Measurements from ENCODE around the gene ERO1A.
"Not testable (repeated sequence)": the region's sequence is repeated elsewhere in the genome, so short reads cannot be mapped to it uniquely, and the experiment has no call there.

ERO1A gene, protein sequence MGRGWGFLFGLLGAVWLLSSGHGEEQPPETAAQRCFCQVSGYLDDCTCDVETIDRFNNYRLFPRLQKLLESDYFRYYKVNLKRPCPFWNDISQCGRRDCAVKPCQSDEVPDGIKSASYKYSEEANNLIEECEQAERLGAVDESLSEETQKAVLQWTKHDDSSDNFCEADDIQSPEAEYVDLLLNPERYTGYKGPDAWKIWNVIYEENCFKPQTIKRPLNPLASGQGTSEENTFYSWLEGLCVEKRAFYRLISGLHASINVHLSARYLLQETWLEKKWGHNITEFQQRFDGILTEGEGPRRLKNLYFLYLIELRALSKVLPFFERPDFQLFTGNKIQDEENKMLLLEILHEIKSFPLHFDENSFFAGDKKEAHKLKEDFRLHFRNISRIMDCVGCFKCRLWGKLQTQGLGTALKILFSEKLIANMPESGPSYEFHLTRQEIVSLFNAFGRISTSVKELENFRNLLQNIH

DNA sequence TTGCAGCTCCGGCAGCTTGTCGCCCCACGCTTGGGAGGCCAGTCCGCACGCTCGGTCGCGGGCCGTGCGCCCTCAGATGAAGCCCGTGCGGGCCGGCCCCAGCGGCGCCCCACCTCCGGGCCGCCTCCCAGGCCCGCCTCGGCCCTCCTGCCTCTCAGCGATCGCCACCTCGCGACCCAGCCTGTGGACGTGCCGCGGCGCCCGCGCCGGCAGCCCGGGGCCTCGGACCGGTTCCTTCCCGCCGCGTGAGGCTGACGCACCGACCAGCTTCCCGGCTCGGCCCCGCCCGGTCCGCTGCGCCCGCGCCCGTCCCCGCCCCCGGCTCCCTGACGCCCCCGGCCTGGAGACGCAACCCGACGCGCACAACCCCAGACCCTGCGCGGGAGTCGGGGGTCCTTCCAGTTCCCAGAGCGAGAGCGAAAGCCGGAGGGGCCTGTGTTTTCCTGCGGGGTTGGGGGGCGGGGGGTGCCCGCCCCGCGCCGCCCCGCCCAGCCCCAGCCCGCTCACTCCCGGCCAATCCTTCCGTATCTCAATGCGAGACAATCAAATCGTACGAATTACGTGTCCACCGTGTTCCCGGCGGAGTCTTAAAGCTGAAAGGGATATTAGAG lies at the start of gene ERO1A:
TSS of gene ERO1A (minus strand) at position 78 of the 611 bp plus-strand sequence. CDS start at position 1, 77 bp downstream.
- DNase-seq = peak; percentile 66 to 70

DNA sequence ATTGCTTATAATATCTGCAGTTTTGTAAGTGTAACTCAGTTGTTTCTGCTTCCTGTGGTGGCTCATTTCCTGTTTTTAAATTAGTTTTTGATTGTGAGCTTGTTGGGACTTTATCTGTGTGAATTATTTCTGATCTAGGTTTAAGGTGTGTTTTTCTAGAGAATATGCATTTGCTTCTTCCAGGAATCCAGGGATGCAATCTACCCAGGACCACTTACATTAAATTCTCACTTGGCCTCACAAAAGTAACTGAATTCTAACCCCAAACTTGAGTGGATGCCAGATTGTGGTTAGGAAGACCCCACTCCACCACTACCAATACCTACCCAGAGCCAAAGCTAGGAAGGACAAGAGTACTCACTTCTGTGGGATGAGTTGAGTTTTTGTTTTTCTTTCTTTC lies 46.5 kb upstream of the ERO1A start:
- peak in 1 of 2 donors; percentile 72 for DNase-seq

GRCh38 chr14:52740751-52741150 lies 45.4 kb upstream of the ERO1A start:
- no peak for DNase-seq

DNA sequence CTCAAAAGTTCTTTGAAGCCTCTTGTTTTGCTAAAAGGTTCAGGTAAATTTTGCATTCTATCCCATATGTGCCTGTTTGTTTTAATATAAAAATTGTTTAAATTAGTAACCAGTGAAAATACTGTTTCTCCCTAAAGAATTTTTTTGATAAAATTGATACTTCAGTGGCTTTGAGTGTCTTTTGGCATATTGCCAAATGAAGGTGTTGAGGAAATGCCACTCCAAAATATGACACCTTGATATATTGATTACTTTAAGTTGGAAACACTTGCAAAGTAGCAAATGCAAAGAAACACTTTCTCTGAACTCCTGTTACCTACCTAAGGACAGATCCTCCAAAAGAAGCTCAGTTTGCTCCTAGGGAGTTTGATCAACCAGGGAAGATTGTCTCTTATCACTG lies 43.1 kb upstream of the ERO1A start:
- peak in 1 of 2 donors; percentile 22 for DNase-seq

DNA sequence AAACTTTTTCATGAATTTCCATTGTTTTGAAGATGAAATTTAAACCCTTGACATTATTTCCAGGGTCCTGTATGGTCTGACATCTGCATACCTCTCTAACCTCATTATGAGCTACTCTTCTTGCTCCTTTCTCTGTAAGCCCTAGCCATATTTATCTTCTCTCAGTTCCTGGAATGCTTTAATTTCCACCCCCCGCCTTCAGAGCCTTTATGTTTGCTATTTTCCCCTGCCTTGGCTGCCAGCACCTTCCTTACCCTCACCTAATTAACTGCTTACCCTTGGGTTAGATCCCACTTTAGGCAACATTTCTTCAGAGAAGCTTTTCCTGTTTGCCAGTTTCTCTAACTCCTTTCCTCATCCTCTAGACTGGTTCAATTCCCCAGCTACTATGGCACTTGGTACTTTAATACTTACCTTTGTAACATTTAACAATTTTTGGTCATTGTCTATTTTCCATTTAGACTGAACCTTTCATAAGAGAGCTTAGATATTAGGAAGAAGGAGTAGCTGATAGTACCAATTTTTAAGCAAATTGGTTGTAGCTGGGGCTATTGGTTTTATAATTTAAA lies 40.6 kb upstream of the ERO1A start:
- DNase-seq = no peak

DNA sequence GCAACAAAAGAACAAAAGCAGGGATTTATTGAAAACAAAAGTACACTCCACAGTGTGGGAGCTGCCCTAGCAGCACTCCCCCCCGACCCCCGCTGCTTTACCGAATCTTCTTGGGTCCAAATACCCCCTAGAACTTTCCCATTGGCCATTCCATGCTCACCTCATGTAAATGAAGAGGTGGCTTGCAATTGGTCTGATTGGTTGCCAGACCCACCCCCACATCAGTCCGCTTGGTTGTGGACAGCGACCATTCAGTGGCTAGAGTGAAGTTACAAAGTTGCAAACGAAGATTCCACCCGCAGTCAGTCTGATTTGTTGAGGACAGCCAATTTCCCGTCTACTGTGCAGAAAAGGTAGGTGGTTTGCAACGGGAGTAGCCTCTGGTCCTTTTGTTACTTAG lies 38.5 kb upstream of the ERO1A start:
- DNase-seq = no peak

- no peak for DNase-seq
Observed at GRCh38 chr14:52730709-52731111, 35.4 kb upstream of the ERO1A start.

DNA sequence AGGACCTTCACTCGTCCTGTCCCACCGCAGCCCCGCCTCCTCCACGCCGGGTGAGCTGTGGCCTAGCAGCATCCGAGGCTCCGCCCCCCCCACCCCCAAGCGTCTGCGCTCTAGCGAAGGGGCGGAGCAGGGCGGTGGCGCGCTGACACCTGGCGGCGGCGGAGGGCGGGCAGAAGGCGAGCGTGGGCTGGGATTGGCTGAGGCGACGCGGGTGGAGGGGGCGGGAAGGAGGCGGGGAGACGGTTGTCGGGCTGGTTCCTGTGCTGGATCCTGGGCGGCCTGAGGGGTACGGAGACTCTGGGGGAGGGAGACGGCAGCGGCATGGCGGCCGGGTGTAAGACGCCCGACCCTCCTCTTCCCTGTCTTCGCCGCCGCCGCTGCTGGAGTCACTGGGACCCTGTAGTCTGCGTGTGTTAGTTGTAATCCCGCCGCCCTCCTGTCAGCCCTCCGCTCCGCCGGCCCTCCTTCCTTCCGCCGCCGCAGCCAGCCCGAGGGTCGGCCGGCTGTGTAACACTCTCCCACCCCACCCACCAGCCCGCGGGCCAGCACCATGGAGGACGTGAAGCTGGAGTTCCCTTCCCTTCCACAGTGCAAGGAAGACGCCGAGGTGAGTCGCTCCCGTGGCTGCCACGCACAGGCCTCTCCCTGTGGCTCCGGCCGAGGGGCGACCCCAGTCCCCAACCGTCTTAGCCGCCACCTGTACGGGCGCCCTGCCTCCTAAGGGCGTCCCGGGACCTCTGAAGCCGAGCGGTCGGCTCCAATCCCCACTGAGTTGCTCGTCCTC lies 34.8 kb upstream of the ERO1A start, which contains the start of gene STYX:
TSS of gene STYX (plus strand) at position 242 of the 784 bp plus-strand sequence. CDS start at position 551, 309 bp downstream.
- DNase-seq = peak; percentile 96 to 98

DNA sequence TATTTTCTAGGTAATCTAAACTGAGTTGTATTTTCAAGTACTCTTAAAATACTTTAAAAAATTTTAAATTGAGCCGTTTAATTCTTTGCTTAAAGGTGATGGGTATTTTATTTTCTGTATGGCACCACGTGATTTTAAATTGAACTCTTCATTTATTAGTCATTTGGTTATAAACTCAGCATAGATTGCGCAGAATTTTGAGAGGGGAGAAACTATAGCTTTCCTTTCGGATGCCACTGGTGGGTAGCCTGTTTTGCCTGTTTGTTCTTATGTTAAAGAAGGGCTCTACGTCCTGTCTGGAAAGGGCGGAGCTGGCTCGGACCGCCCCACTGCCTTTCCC lies 34.2 kb upstream of the ERO1A start:
- DNase-seq = no peak

DNA sequence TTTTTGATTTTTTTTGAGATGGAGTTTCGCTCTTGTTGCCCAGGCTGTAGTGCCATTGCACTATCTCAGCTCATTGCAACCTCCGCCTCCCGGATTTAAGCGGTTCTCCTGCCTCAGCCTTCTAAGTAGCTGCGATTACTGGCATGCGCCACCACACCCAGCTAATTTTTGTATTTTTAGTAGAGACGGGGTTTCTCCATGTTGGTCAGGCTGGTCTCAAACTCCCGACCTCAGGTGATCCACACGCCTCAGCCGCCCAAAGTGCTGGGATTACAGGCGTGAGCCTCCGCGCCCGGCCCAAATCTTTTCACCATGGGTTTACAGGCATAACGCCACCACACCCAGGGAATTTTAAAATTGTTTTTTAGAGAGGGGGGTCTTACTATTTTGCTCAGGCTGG lies 33.7 kb upstream of the ERO1A start:
- DNase-seq = not testable (repeated sequence)

GRCh38 chr14:52727509-52727908 lies 32.2 kb upstream of the ERO1A start:
- DNase-seq = not testable (repeated sequence)

DNA sequence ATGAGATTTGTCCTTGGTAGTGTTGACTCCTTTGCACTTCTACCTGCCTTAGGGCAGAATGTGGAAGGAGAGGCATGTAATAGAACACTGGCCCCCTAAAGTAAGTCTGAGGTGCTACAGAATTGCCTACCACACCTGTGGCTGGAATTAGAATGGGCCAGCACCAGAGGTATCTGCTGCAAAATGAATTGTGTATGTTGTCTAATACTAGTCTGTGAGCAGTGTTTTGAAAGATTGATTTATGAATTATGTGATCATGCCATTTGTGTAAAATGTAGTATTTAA lies 28.9 kb upstream of the ERO1A start:
- DNase-seq = no peak

- DNase-seq = no peak
Observed at GRCh38 chr14:52723514-52724359, 28.4 kb upstream of the ERO1A start.

- DNase-seq = no peak
Observed at GRCh38 chr14:52716155-52716554, 20.8 kb upstream of the ERO1A start.

DNA sequence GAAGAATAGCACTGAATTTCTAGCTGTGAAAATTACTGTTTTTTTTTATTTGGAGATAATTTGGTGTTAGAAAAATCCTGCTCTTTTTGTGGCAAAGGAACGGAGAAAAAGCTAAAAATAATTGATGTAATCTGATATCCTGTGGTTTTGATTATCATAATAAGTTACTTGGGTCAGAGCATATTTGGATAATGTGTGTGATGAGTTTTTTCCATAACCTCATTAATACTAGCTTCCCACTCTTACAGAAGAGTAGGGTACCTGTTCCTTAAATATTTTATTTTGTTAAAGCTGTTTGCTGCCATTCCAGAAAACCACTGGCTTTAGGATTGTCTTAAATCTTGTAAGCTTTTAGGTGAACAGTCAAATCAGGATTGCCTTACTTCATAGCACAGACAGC lies 16.3 kb upstream of the ERO1A start:
- no peak for DNase-seq

DNA sequence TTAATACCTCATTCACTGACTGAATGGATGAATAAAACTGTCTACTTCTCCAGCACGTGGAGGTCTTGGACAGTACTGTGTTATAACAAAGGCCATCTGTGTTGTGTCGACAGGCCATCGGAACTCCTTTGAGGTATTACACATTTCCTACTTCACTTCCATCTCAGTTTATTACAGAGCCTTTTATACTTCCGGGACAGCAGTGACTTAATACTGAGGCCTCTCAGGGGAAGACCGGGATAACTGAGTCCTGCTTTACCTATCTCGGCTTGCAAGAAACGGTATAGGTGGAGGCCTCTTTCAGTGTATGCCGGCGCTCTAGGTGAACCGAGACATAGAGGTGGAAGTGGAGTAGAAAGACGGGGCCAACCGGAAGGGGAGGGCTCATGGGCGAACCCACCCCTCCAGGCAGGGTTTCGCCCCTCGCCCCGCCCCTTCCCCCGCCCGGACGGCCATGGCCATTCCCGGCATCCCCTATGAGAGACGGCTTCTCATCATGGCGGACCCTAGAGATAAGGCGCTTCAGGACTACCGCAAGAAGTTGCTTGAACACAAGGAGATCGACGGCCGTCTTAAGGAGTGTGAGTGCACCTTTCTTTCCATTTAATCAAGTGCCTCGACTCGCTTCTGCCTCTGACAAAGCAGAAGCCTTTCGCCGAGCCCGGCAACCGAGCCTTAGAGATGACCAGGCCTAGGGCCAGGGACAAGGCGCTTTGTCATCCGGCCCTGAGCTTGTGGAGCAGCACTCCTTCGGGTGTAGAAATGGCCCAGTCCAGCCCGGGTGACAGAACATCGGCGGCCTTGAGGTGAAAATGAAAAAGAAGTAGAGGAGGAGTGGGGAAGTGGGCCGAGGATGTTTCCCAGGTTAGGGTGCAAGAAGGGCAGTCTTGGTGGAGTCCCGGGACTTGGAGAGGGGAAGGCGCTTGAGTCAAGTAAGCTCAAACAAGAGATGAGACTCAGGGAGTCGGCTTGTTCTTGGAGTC lies 11.7 kb upstream of the ERO1A start, which contains the start of gene PSMC6:
TSS of gene PSMC6 (plus strand) at position 477 of the 983 bp plus-strand sequence. CDS start at position 497, 20 bp downstream.
- peak; percentile 93 to 95 for DNase-seq

GRCh38 chr14:52706286-52706685 lies 10.9 kb upstream of the ERO1A start:
- DNase-seq = peak; percentile 26 to 60

GRCh38 chr14:52703664-52704063 lies 8.3 kb upstream of the ERO1A start:
- DNase-seq = no peak

- DNase-seq = peak in 1 of 2 donors; percentile 28
Observed at GRCh38 chr14:52703225-52703624, 7.9 kb upstream of the ERO1A start.

- DNase-seq = no peak
Observed at GRCh38 chr14:52701223-52701622, 5.9 kb upstream of the ERO1A start.

DNA sequence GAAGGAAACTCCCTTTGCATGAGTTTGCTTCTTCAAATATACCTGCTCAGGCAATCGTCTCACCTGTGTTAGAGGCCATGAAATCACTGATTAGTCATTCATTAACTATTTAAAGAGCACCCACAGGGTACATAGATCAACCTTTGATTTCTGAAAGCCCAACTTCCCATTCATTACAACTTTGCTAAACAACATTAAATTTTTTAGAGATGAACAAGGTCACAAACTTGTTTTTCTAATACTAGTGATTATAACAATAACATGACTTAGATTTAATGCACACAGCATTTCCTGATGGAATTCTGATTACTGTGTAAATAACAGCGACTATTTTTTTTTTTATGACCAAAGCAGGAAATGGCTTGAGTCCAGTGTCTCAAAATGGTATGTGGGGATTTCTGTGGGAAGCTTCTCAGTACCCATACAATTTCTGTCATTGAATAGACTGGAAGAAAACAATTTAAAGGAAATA lies 5.4 kb upstream of the ERO1A start:
- no peak for DNase-seq
